Urinary bladder (tissue), 4 donors: ENCODE results near the gene DENND2A. TPM values are rescaled to one million over a fixed set of nuclear protein-coding genes. Genes with fewer than 3 reads are reported as not detected.
"Not testable (repeated sequence)": the region's sequence is repeated elsewhere in the genome, so short reads cannot be mapped to it uniquely, and the experiment has no call there.

Experiments used
- DNase-seq: peaks from one replicate; pipeline ENCODE4 v3.0.0-alpha.2; 2015; ENCODE audit errors: extremely low spot score
- H3K27ac ChIP-seq: one replicate; pipeline ENCODE4 v1.5.1; 2013; ENCODE audit warnings: low read depth, mild to moderate bottlenecking, moderate library complexity
- H3K36me3 ChIP-seq: one replicate; pipeline ENCODE4 v1.6.1; 2013; ENCODE audit warnings: mild to moderate bottlenecking, moderate library complexity; ENCODE audit not compliant: insufficient read depth
- H3K4me1 ChIP-seq: one replicate; pipeline ENCODE4 v1.6.1; 2013; ENCODE audit warnings: mild to moderate bottlenecking, moderate library complexity; ENCODE audit not compliant: insufficient read depth
- H3K4me3 ChIP-seq: one replicate; pipeline ENCODE4 v1.5.1; 2013; ENCODE audit warnings: low read depth, low read length
- WGBS: extraction: QIAGEN DNeasy Blood & Tissue Kit; methylation state at CpG from one replicate; pipeline ENCODE4 v1.1.7; 2013; 5-methylcytosine and 5-hydroxymethylcytosine counted together
- polyA plus RNA-seq: library from polyadenylated mRNA; stranded (reverse); fragments of 200-250 nt; gene quantifications from one replicate; pipeline ENCODE4 v1.2.3, GENCODE V29; 2013
- total RNA-seq: library from RNA; depleted of rRNA; stranded (reverse); fragments of >200 nt; gene quantifications from one replicate; pipeline ENCODE4 v1.2.3, GENCODE V29; 2014
- donor health status: healthy with polysubstance abuse.
- donor health status: healthy.

Gene DENND2A
- total and polyA plus RNA-seq, 2 donors, result 16.9 to 34.4 TPM

- 55% methylated on average over 6 of the region's 6 CpGs for WGBS
- DNase-seq, H3K4me1 ChIP-seq, H3K36me3 ChIP-seq, H3K4me3 ChIP-seq: not testable (repeated sequence)
- H3K27ac ChIP-seq, result peak overlapping the region; percentile 3
Measured at GRCh38 chr7:140566186-140566585, 74.4 kb downstream of the DENND2A start.

GRCh38 chr7:140565761-140566160, 74.9 kb downstream of the DENND2A start:
- H3K4me1 ChIP-seq, result not testable (repeated sequence)

GRCh38 chr7:140564643-140565042, 76.0 kb downstream of the DENND2A start:
- 82% methylated on average over 4 of the region's 4 CpGs for WGBS
- Histone ChIP-seq H3K36me3 (no peaks in the 10 kb centered on the region), H3K4me3 (no peak overlapping the region), H3K27ac (no peak overlapping the region), H3K4me1 (no peaks in the 10 kb centered on the region)
- DNase-seq, result no peak

More at GRCh38 chr7:140565761-140566160, 74.9 kb downstream of the DENND2A start:
- WGBS, result 64% methylated on average over 5 of the region's 5 CpGs
- H3K36me3 ChIP-seq, H3K27ac ChIP-seq, DNase-seq, H3K4me3 ChIP-seq: not testable (repeated sequence)

GRCh38 chr7:140562926-140563481, 77.6 kb downstream of the DENND2A start:
- WGBS, result 64% methylated on average over 5 of the region's 5 CpGs
- H3K36me3 ChIP-seq, result no peaks in the 10 kb centered on the region
- DNase-seq, result no peak
- H3K4me3 ChIP-seq, result no peak overlapping the region
- H3K27ac ChIP-seq, result no peak overlapping the region
- H3K4me1 ChIP-seq, result no peaks in the 10 kb centered on the region

DNA sequence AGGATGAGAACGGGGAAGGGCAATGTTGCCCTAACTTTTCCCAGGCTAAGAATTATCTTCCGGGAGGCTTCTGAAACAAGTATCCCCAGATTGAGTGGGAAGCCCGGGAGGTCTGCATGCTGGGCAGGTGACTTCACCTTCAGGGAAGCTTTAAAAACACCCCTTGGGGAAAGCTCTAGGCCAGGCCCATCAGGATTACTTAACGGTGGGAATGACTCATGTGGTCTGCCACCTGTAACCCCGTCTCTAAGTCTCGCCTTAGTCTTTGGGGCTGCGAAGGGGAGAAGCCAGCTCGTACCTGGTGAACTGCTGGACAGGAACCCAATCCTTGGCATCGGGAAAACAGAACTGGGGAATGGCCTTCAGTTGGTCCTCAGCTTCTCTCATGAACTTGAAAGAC, 81.2 kb downstream of the DENND2A start:
- no peak overlapping the region for H3K4me3 ChIP-seq
- no peaks in the 10 kb centered on the region for H3K4me1 ChIP-seq
- DNase-seq, result no peak
- H3K36me3 ChIP-seq, result no peaks in the 10 kb centered on the region
- no peak overlapping the region for H3K27ac ChIP-seq
- WGBS, result 79% methylated on average over 9 of the region's 9 CpGs

DNA sequence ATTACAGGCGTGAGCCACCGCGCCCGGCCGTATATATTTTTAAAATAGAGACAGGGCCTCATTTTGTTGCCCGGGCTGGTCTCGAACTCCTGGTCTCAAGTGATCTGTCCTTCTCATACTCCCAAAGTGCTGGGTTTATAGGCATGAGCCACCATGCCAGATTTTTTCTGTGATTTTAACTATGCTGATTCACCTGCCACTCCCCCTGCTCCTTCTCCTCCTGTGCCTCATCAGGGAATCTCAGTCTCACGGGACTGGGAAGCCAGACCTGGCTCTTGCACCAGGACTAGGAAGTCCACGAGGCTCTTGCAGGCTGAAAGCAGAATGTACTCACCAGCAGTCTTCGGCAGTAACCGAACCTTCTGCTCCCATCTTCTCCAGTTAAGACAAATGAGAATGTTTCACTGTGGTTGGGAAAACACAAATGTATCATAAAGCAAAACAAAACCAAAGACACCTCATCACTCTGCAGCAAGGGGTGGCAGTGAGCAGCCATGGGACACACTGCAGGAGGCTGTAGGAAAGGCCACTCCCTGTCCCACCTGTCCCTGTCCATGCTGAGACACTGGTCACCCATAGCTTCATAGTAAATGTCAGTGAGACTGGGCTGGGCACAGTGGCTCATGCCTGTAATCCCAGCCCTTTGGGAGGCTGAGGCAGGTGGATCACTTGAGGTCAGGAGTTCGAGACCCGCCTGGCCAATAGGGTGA, 82.6 kb downstream of the DENND2A start:
- H3K27ac ChIP-seq, result no peak overlapping the region
- H3K4me3 ChIP-seq, result no peak overlapping the region
- no peaks in the 10 kb centered on the region for H3K36me3 ChIP-seq
- WGBS, result 93% methylated on average over 13 of the region's 13 CpGs
- no peak for DNase-seq
- no peaks in the 10 kb centered on the region for H3K4me1 ChIP-seq

DNA sequence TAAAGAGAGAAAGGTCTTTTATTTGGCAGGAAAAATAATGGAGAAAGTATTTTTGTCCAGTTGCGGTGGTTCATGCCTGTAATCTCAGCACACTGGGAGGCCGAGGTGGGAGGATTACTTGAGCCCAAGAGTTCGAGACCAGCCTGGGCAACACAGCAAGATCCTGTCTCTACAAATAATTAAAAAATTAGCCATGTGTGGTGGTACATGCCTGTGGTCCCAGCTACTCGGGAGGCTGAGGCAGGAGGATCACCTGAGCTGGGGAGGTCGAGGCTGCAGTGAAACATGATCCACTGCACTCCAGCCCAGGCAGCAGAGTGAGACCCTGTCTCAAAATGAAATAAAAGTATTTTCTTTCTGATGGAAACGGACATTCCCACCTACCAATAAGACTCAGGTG, 83.5 kb downstream of the DENND2A start:
- DNase-seq, result no peak
- no peak overlapping the region for H3K27ac ChIP-seq
- 96% methylated on average over 6 of the region's 6 CpGs for WGBS
- no peaks in the 10 kb centered on the region for H3K4me1 ChIP-seq
- no peak overlapping the region for H3K4me3 ChIP-seq
- no peaks in the 10 kb centered on the region for H3K36me3 ChIP-seq

- H3K27ac ChIP-seq, H3K4me3 ChIP-seq, H3K4me1 ChIP-seq, DNase-seq, H3K36me3 ChIP-seq: not testable (repeated sequence)
- 80% methylated on average over 10 of the region's 10 CpGs for whole genome bisulfite sequencing
Measured at GRCh38 chr7:140553236-140553635, 87.4 kb downstream of the DENND2A start.

- H3K27ac ChIP-seq, result no peak overlapping the region
- H3K4me3 ChIP-seq, result no peak overlapping the region
- 93% methylated on average over 4 of the region's 4 CpGs for WGBS
- no peak for DNase-seq
- no peaks in the 10 kb centered on the region for H3K4me1 ChIP-seq
- no peaks in the 10 kb centered on the region for H3K36me3 ChIP-seq
Measured at GRCh38 chr7:140552240-140552679, 88.4 kb downstream of the DENND2A start.

- H3K36me3 ChIP-seq, result no peaks in the 10 kb centered on the region
- H3K4me3 ChIP-seq, result no peak overlapping the region
- H3K4me1 ChIP-seq, result no peaks in the 10 kb centered on the region
- H3K27ac ChIP-seq, result no peak overlapping the region
- DNase-seq, result no peak
- 71% methylated on average over 10 of the region's 10 CpGs for WGBS
Measured at GRCh38 chr7:140551355-140552239, 89.0 kb downstream of the DENND2A start.

GRCh38 chr7:140546947-140547346, 93.7 kb downstream of the DENND2A start:
- no peak for DNase-seq
- Histone ChIP-seq H3K36me3 (no peaks in the 10 kb centered on the region), H3K4me1 (no peaks in the 10 kb centered on the region), H3K27ac (no peak overlapping the region), H3K4me3 (no peak overlapping the region)
- WGBS, result 100% methylated on average over 1 of the region's 1 CpG

DNA sequence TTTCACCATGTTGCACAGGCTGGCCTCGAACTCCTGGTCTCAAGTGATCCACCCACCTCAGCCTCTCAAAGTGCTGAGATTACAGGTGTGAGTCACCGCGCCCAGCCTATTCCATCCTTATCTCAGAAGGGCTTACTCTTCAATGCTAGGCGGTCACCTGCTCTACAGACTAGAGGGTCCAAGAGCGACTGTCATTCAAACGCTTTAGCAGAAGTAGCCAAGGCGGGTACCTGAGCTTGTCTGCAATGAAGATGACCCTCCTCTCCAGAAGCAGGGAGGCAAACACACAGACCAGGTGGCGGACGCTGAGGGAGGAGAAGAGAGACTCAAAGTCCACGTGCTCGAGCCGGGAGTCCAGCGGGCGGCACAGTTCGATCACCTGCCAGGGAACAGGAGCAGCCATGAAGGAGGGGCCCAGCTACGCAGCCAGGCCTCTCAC, 96.2 kb downstream of the DENND2A start:
- H3K27ac ChIP-seq, result no peak overlapping the region
- no peaks in the 10 kb centered on the region for H3K4me1 ChIP-seq
- no peaks in the 10 kb centered on the region for H3K36me3 ChIP-seq
- WGBS, result 91% methylated on average over 16 of the region's 16 CpGs
- DNase-seq, result no peak
- H3K4me3 ChIP-seq, result no peak overlapping the region

GRCh38 chr7:140542228-140542603, 98.4 kb downstream of the DENND2A start:
- Histone ChIP-seq H3K36me3 (no peaks in the 10 kb centered on the region), H3K27ac (no peak overlapping the region), H3K4me1 (no peaks in the 10 kb centered on the region), H3K4me3 (no peak overlapping the region)
- whole genome bisulfite sequencing, result 23% methylated on average over 7 of the region's 7 CpGs
- no peak for DNase-seq
